Measurements from ENCODE around the gene AOAH.

GRCh38 chr7:36506130-36506798, 218.0 kb downstream of the AOAH start:
- TF ChIP-seq EZH2 (IDR thresholded peaks at IDR 0.05; ENCODE audit: insufficient read depth, poor library complexity, severe bottlenecking) = no peak
- TF ChIP-seq EZH2phosphoT487 (IDR thresholded peaks at IDR 0.05; ENCODE audit: insufficient read depth, low read depth) = no peak

Data from GM23248 (cell line).